Activated effector memory CD4-positive, alpha-beta T cell treated with anti-CD3 and anti-CD28 coated beads, Interleukin-2, amount 50 U/mL, for 16 hours (primary cell): ENCODE measurements around the gene INTS1.

Experiments used
- DNase-seq: peaks from one replicate; pipeline ENCODE4 v3.0.0-alpha.2; 2020

The INTS1 gene, protein sequence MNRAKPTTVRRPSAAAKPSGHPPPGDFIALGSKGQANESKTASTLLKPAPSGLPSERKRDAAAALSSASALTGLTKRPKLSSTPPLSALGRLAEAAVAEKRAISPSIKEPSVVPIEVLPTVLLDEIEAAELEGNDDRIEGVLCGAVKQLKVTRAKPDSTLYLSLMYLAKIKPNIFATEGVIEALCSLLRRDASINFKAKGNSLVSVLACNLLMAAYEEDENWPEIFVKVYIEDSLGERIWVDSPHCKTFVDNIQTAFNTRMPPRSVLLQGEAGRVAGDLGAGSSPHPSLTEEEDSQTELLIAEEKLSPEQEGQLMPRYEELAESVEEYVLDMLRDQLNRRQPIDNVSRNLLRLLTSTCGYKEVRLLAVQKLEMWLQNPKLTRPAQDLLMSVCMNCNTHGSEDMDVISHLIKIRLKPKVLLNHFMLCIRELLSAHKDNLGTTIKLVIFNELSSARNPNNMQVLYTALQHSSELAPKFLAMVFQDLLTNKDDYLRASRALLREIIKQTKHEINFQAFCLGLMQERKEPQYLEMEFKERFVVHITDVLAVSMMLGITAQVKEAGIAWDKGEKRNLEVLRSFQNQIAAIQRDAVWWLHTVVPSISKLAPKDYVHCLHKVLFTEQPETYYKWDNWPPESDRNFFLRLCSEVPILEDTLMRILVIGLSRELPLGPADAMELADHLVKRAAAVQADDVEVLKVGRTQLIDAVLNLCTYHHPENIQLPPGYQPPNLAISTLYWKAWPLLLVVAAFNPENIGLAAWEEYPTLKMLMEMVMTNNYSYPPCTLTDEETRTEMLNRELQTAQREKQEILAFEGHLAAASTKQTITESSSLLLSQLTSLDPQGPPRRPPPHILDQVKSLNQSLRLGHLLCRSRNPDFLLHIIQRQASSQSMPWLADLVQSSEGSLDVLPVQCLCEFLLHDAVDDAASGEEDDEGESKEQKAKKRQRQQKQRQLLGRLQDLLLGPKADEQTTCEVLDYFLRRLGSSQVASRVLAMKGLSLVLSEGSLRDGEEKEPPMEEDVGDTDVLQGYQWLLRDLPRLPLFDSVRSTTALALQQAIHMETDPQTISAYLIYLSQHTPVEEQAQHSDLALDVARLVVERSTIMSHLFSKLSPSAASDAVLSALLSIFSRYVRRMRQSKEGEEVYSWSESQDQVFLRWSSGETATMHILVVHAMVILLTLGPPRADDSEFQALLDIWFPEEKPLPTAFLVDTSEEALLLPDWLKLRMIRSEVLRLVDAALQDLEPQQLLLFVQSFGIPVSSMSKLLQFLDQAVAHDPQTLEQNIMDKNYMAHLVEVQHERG (N-terminal part only)

DNA sequence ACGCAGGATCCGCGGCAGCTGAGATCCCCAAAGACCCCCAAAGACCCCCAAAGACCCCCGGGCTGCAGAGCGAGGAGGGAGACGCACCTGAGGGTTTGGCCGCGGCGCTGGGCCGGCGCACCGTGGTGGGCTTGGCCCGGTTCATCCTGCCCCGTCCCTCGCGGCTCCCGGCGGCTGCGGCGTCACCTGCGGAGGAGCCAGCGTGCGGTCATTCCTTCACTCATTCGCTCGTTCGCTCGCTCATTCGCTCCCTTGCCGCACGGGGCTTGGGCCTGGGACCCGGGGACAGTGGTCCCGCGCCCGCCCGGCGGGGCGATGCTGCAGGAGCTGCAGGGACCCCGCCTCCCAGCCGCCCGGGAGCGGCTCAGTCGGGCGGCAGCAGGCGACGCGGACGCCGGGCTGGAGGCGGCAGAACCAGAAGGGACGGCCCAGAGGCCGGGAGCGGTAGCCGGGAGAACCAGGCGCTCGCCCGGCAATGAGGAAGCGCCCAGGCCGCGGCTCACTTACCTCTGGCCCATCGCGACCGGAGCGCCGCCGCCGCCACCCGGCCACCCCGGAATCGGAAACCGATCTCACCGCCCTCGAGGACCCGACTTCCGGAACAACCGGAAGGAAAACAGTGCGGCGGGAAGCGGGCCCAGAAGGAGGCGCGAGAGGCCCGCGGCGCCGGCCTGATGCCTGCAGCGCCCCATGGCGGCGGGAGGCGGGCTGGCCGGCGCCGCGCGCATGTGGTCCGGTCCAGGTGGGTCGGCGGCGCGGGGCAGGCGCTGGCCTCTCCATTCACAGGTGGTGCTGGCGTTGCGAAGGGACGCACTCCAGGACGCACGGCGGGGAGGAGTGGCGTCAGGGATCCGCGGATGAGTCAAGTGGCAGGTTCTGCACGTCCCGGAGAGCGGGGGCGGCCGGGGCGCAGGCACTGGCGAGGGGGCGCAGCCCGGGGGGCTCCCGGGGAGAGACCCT, at the start of gene INTS1:
TSS of gene INTS1 (minus strand) at position 574 of the 960 bp plus-strand sequence. CDS start at position 145, 429 bp downstream.
- peak; percentile 97 for DNase-seq

DNA sequence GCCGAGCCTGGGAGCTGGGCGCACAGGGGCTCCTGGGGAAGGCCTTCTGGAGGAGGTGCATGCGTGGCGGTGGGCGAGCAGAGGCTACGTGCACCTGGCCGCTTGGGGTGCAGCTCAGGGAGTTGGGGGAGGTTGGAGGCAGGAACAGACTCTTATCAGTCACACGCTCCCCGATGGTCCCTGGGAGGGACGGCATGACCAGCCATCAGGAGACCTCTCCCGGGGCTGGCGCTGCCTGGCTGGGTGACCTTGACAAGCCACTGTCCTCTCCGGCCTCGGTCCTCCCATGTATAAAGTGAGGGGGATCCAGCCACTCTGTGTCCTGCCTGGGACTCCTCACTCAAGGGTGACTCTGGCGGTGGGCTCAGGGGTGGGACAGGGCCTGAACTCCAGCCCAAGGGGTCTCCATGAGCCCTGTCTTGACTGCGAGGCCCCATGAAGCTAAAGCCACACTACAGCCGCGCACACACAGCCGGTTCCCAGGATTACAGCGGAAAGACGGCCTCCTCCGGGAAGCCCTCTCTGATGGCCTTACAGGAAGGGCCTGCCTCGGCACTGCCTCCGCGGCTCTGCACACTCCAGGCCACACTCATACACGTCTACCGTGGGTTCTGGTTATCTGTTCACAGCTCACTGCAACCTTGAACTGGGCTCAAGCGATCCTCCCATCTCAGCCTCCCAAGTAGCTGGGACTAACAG, 49.5 kb upstream of the INTS1 start:
- no peak for DNase-seq

- DNase-seq, result no peak
Measured at GRCh38 chr7:1552200-1552599, 48.0 kb upstream of the INTS1 start.

DNA sequence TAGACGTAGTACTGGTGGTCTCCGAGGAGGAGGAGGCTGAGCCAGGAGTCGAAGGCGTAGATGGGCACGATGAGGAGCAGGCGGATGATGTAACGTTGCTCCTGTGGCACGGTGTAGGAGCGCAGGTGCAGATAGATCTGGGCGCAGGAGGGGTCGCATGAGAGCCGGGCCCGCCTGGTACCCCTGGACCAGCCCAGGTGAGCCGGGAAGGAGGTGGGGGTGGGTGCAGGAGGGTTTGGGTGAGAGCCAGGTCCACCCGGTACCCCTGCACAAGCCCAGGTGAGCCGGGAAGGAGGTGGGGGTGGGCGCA, 46.6 kb upstream of the INTS1 start:
- no peak for DNase-seq

DNA sequence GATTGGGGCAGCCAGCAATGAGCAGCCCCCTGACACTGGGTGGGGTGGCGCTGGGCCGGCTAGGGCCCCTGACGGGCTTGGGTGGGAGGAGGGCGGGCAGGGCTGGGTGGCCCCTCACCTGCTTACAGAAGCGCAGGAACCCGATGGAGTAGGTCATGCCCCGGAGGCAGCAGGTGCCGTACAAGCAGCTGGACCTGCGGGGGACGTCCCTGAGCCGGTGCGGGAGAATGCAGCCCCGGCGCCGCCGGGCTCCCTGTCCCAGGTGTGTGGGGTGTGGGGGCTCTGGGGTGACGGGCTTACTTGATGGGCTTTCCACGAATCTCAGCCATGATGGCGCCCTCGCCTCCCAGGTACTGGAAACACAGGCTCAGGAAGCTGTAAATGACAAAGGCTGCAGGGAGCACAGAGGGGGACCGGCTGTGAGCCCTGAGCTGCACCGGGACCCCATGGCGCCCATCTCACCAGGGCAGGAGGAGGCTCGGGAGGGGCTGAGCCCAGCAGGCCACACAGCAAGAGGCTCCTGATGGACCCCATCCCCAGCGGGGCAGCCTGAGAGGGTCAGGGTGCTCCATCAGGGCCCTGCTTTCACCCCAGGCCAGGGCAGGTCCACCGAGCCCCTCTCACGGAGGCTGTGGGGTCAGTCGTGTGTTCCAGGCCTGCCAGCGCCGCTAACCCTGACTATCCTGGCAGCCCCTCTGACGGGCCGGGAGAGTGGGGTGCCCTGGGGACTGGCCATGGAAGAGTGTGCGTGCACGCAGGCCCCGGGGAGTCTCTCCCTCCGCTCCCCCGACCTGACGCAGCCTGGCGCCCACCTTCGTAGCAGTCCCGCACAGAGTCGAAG, 46.0 kb upstream of the INTS1 start:
- no peak for DNase-seq

- no peak for DNase-seq
Measured at GRCh38 chr7:1549357-1550004, 45.3 kb upstream of the INTS1 start.

DNA sequence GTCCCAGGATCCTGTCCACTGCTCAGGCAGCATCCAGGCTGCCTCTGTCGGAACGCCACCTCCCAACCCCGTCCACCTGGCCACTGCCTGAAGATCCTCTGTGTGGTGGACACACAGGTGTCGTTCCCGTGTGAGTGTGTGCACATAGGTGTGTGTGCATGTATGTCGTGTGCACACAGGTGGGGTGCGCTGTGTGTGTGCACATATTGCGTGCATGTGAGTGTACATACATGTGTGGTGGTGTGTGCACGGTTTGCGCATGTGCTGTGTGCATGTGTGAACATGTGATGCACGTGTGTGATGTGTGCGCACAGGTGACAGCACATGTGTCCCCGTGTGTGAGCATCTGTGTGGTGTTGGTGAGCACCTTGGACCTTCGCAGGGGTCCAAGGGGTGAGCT, 44.8 kb upstream of the INTS1 start:
- DNase-seq, result no peak

DNA sequence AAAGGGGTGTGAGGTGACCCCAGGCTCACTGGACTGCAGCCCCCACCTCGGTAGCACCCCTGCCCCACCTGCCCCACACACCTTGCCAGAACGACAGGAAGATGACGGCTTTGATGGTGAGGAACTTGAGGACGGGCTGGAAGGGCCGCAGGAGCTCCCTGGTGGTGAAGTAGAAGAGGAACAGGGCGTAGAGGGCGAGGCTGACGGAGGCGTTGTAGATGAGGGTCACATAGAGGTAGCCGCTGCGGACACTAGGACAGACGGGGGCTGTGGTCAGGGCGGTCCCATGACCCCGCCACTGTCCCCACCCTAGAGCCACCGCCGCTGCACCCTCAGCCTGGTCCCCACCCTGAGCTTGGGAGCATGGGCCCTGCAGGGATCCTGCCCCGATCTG, 44.2 kb upstream of the INTS1 start:
- DNase-seq, result no peak

GRCh38 chr7:1547777-1548437, 43.7 kb upstream of the INTS1 start:
- DNase-seq, result no peak

DNA sequence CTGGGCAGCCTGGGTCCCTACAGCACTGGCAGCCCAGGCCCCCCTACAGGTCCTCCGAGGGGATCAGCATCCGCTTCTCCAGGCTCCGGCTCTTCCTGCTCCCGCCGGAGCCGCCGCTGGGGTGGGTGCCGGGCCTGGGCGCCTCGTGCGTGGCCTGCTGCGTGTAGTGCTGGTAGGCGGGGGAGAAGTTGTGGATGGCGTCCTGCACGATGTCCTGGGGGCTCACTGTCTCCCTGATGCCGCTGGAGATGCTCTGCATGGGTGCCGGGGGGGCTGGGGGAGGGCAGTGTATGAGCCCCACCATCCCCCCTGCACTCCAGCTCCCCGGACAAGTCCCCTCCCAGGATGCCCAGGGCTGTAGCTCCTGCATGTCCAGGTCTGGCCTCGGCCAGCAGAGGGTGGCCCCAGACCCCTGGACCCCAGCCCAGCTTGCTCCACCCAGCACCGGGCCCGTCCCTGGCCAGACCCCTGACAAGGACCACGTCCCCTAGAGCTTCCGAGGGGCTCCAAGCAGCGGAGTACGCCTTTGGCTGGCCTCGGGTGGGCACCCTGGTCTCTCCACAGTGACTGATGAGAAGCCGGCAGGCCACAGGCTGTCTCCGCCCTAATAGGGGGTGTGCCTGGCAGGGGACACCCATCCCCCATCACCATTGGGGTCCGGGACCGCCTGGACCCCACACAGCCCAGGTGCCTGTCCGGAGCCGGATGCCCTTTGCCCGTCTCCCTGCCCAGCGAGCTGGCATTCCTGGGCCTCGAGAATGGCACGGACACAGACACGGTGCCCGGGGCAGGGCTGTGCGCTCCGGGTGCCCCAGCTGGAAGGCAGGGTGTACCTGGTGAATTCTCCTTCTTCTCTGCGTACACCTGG, 43.0 kb upstream of the INTS1 start:
- DNase-seq, result no peak

GRCh38 chr7:1546274-1546908, 42.2 kb upstream of the INTS1 start:
- no peak for DNase-seq

DNA sequence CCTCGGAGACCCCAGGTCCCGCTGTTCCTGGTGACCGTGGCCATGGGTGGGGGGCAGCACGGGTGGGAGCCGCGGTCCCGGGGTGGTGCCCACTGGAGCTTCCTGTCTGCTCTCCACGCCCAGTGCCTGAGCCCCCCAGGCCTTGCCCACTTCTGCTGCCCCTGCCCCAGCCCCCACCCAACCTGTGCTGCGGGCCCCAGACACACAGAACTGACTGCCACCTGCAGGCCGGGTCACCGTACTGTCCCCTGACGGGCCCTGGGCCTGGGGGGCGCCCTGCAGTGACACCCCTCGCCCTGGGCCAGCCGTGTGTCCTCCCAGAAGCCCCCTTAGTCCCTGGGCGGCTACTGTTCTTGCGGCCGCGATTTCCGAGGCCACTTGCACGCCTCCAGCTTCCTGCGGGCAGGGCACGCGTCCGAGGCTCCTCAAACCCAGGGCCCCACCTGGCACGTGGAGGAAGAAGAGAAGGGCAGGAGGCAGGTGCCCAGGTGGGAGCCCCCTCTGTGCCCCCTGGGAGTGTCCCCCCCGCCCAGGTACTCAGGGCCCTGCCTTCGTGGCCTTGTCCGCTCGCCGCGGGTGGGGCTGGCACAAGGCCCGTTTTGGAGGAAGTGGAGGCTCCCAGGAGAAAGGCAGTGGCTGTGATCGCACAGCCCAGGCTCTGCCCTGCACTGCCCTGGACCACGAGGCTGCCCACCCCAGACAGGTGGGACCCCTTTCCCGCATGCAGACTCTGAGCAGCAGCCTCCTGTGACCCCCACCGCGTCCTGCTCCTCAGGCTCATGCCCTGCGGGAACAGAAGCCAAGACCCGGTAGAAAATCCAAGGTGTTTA, 41.4 kb upstream of the INTS1 start:
- no peak for DNase-seq

GRCh38 chr7:1544896-1545416, 40.8 kb upstream of the INTS1 start:
- DNase-seq, result no peak

DNA sequence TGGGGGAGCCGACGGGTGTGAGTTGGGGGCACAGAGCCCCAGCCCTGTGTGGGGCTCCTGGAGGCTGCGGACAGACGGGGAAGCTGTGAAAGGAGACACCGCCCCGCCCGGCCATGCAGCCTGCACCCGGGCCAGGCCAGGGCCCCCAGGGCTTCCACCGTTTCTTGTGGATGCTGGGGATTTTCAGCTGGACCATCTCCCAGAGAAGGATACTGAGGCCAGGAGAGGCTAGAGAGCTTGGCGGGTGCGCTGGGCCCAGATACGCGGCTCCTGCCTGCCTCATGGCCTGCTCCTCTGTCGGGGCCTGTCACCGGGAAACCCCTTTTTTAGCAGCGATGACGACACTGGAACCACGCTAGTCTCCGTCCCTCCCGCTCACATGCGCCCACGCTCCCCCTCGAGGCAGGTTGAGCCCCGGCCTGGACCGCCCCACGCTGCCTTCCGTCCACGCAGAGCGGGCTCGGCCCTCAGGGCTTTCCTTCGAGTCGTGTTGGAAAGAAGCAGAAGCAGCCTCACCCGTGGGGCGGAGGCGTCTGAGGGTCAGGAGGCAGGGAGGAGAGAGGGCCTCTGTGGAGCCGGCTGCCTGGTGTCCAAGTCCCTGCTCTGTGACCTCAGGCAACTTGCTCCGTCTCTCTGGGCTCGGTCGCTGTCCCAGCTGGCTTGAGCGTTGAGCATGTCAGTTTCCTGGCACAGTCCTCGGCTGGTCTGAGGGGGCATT, 40.1 kb upstream of the INTS1 start:
- no peak for DNase-seq

- no peak for DNase-seq
Measured at GRCh38 chr7:1543826-1544177, 39.6 kb upstream of the INTS1 start.
